ENCODE results near the gene NR3C1.

DNA sequence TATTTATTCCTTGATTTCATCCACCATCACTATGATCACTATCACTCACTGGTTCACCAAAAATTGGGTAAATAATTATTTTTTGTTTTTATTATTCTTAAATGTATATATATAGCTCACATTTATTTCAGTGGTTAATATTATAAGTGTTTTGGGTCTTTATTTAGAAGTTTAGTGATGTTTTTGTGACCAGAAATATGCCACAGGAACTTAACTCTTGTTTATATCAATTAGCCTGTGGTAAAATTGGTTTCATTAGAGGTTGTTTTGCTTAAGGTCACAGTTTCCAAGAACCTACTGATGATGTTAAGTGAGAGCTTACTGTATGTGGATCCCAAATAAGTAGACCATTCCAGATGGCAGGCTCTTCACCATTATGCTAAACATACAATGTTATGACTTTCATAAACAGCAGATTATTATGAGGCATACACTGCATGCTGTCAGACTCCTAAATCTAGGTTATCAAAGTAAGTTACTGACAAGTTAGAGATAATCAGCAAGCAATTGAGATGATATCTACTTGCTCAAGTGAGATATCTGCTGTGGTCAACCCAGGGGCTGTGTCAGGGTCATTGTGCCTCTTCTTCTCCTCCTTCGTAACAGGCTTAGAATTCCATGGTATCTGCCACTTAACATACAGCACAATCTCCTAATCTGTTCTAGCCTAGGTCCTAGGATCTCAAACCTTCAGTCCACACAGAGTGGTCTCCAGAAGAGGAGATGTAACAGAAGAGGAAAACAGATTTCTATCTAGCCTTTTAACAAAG, 57.6 kb downstream of the NR3C1 start:
- TF ChIP-seq CTCF (IDR thresholded peaks at IDR 0.05): no peak
- TF ChIP-seq POLR2A (IDR thresholded peaks at IDR 0.05): no peak
